ENCODE results near the gene OR9Q1. TPM values are rescaled to one million over a fixed set of nuclear protein-coding genes. Genes with fewer than 3 reads are reported as not detected.
"Not testable (repeated sequence)": the region's sequence is repeated elsewhere in the genome, so short reads cannot be mapped to it uniquely, and the experiment has no call there.

OR9Q1 gene, protein sequence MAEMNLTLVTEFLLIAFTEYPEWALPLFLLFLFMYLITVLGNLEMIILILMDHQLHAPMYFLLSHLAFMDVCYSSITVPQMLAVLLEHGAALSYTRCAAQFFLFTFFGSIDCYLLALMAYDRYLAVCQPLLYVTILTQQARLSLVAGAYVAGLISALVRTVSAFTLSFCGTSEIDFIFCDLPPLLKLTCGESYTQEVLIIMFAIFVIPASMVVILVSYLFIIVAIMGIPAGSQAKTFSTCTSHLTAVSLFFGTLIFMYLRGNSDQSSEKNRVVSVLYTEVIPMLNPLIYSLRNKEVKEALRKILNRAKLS
- not detected for total RNA-seq

DNA sequence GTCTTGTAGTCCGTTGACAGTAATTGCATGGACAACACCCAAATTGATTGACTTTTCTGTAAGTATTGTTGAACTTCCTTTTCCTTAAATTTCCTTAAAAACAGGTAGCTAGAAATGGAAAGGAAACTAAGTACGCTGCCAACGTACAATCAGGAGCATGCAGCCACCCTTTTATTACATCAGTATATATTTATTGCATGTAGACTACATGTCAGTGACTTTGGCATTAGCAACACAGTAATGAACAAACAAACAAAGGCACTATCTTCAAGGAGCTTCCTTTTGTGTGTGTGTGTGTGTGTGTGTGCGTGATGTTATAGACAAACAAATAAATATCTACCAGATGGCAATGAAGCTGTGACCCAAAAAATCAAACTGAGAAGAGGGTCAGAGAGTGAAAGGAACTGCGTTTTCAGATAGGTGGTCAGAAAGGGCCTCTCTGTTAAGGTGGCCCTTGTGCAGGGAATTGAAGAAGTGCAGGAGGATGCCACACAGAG, at the start of gene OR9Q1:
Gene OR9Q1, plus strand, starts transcription at position 447 of the 497 bp plus-strand sequence. CDS start 155,564 bp downstream, outside the sequence.
- Mint-ChIP-seq H3K9me3 (no peaks in the 10 kb centered on the region), H3K4me1 (ENCODE audit: low read depth) (no peaks in the 10 kb centered on the region), H3K27ac (no peak within 1 kb of the TSS), H3K27me3 (ENCODE audit: low read depth) (no peaks in the 10 kb centered on the region), H3K4me3 (no peak within 1 kb of the TSS), H3K36me3 (ENCODE audit: low read depth) (no peaks in the 10 kb centered on the region)
- intact Hi-C loops (cut with micrococcal nuclease): no loop called here
- CTCF ChIA-PET: no interaction called here
- no peak for DNase-seq

DNA sequence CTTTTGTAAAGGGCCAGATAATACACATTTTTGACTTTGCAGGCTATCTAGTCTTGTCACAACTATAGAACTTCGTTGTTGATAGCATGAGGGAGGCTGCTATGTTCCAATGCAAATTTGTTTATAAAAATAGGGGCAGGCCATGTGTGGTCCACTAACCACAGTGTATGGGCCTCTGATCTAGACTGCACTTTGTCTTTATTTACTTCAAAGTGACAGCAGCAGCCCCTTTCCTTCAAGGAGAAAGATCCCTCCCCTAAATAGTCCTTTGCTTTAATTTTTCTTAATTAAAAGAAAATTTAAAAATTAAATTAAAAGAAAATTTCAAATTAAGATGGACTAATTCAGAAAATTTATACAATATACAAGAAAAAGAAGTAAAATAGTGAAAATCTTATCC, 49.5 kb upstream of the OR9Q1 start:
- CTCF ChIA-PET: no interaction called here
- H3K4me1 Mint-ChIP-seq (ENCODE audit: low read depth): no peaks in the 10 kb centered on the region

DNA sequence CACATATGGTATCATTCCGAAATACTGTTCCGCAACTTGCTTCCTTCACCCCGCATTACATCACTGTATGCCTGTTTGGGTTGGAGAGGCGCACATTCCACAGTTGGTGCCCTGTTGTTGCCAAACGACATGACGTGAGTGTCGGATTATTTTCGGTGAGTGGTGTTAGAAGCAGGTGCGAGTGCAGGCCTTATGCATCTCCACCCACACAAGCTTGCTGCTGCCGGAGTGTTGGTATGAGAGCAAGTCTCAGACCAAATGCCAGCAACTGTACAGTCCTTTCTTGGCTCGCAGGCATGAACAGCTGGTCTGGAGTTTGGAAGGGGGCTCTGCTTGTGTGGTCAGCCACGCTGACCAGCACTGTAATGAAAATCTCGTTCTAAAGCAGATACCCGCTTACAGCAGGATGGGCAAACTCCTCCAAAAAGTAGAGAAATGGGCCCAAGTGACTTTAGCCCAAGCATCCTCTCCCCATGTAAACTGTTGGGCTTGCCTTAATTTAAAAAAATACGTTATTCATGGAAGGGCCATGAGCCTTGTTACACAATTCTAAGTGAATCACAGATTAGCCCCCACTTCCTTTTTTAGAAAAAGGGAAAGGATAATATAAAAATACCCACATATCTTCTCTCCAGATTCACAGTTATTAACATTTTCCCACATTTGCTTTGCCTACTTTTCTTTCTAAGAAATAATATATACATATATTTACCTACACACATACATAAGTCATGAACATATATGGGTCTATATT, 48.7 kb upstream of the OR9Q1 start:
- Mint-ChIP-seq H3K4me3 (no peak overlapping the region), H3K4me1 (ENCODE audit: low read depth) (no peaks in the 10 kb centered on the region), H3K27ac (no peak overlapping the region), H3K27me3 (ENCODE audit: low read depth) (peaks cover 14% of the 10 kb centered on the region), H3K9me3 (no peaks in the 10 kb centered on the region), H3K36me3 (ENCODE audit: low read depth) (no peaks in the 10 kb centered on the region)
- CTCF ChIA-PET: no interaction called here
- intact Hi-C loops (cut with micrococcal nuclease): no loop called here
- DNase-seq: no peak

More for the DNA sequence above, 49.5 kb upstream of the OR9Q1 start:
- Mint-ChIP-seq H3K36me3 (ENCODE audit: low read depth) (no peaks in the 10 kb centered on the region), H3K27ac (no peak overlapping the region), H3K9me3 (no peaks in the 10 kb centered on the region), H3K4me3 (no peak overlapping the region), H3K27me3 (ENCODE audit: low read depth) (peaks cover 14% of the 10 kb centered on the region)
- DNase-seq: no peak
- intact Hi-C loops (cut with micrococcal nuclease): no loop called here

DNA sequence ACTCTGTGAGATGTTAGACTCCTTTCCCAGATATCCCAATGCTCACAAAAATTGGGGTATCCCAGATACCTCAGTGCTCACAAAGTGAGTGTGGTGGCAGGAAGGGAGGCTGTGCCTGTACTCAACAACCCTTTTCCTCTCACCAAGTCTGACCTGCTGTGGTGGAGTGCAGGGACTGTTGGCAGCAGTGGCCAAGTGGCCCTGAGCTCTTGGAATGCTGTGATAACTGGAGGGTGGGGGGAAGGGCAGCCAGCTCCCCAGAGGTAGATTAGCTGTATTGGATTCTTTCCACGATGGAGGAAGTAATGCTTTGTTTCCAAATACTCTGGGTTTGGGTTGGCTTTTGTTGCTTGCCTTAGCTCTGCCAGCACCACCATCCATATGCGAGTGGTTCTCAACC, 46.0 kb upstream of the OR9Q1 start:
- H3K36me3 Mint-ChIP-seq (ENCODE audit: low read depth): no peaks in the 10 kb centered on the region
- H3K27me3 Mint-ChIP-seq (ENCODE audit: low read depth): peaks cover 17% of the 10 kb centered on the region
- DNase-seq: no peak
- no peaks in the 10 kb centered on the region for H3K9me3 Mint-ChIP-seq
- H3K4me1 Mint-ChIP-seq (ENCODE audit: low read depth): no peaks in the 10 kb centered on the region
- no peak overlapping the region for H3K27ac Mint-ChIP-seq
- H3K4me3 Mint-ChIP-seq: no peak overlapping the region
- CTCF ChIA-PET: interaction anchor here (0.7 kb wide), 1 partner anchor 56 kb away, joined by 3 read pairs; no protein-coding TSS in a partner anchor
- intact Hi-C loops (cut with micrococcal nuclease): no loop called here

DNA sequence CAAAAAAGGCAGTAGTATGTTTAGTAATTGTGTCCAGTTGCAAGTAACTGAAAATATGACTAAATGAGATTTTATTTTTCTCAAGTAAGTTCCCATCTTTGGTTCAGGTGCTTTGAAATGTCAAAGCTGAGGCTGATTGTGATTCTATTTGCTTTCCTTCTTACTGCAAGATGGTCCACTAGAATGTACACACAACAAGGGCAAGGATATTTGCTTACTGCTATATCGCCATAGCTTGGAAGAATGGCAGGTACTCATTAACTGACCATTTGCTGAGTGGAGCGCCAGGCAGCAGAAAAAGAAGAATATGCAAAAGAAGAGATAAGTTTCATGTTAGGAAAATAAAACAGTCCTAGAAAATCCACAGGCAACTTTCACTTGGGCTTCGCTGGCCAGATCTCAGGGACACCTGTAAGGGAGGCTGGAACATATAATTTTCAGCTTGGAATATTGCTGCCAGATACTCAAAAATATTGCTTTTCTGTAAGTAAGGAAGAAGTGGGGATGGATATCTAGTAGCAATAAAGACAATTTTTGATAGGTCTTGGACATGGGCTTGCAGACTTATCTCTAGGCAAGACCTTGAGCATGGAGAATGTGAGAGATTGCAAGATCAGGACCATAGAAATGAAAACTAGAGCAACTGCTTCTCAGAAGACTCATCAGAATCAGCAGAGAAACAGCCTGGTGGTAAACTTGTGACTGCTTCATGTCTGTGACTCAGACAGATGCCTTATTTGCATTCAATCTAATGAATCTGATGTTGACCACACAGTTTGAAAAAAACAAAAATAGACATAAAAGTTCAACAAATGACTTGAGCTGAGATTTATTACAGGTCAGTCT, 44.8 kb upstream of the OR9Q1 start:
- intact Hi-C loops (cut with micrococcal nuclease): no loop called here
- H3K9me3 Mint-ChIP-seq: no peaks in the 10 kb centered on the region
- H3K4me1 Mint-ChIP-seq (ENCODE audit: low read depth): no peaks in the 10 kb centered on the region
- H3K27ac Mint-ChIP-seq: no peak overlapping the region
- H3K36me3 Mint-ChIP-seq (ENCODE audit: low read depth): no peaks in the 10 kb centered on the region
- peaks cover 15% of the 10 kb centered on the region for H3K27me3 Mint-ChIP-seq (ENCODE audit: low read depth)
- no peak for DNase-seq
- H3K4me3 Mint-ChIP-seq: no peak overlapping the region
- CTCF ChIA-PET: no interaction called here

DNA sequence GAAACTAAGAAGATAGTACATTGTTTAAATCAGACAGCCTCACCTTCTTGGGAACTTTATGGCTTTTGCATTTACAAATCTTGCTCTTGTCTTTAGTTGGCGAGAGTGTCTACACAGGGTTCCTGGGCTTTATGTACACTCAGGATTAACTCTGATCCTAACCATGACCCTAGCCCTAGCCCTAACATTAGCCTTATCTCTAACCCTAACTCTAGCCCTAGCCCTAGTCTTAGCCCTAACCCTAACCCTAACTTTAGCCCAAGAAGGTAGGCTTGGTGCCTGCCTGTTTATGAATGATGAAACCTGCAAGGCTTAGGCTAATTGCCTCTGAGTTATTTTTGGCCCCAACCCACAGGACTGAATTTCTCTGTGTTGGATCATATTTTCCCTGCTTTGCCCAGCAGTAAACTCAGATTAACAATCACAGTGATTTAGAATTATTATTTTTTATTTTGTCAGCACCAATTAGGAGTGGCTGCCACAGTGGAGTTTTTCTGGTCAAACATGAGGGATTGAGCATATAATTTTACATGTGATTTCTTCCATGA, 44.1 kb upstream of the OR9Q1 start:
- Mint-ChIP-seq H3K27me3 (ENCODE audit: low read depth) (peaks cover 16% of the 10 kb centered on the region), H3K27ac (no peak overlapping the region), H3K9me3 (no peaks in the 10 kb centered on the region), H3K4me3 (no peak overlapping the region), H3K4me1 (ENCODE audit: low read depth) (no peaks in the 10 kb centered on the region), H3K36me3 (ENCODE audit: low read depth) (no peaks in the 10 kb centered on the region)
- no peak for DNase-seq
- CTCF ChIA-PET: no interaction called here
- intact Hi-C loops (cut with micrococcal nuclease): no loop called here

DNA sequence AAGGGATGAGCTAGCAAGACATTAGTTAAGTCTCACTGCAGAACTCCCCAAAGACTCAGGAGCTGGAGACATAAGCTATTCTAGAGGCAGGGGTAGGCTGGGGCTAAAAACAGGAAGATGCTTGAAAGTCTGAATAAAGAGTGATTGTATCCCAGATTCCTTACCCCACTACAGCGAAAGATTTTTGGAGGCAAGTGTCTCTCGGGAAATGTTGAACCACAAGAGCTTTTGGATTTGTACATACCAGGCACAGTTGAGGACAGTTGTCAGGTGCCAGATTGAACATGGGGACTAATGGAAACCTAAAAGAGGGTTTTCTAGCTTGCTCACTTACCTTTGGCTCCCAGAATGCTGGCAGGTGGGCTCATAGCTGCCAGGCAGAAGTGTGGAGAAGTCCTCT, 43.5 kb upstream of the OR9Q1 start:
- intact Hi-C loops (cut with micrococcal nuclease): no loop called here
- H3K4me1 Mint-ChIP-seq (ENCODE audit: low read depth): no peaks in the 10 kb centered on the region
- no peak overlapping the region for H3K4me3 Mint-ChIP-seq
- no peaks in the 10 kb centered on the region for H3K36me3 Mint-ChIP-seq (ENCODE audit: low read depth)
- H3K27me3 Mint-ChIP-seq (ENCODE audit: low read depth): peaks cover 16% of the 10 kb centered on the region
- CTCF ChIA-PET: no interaction called here
- no peaks in the 10 kb centered on the region for H3K9me3 Mint-ChIP-seq
- no peak overlapping the region for H3K27ac Mint-ChIP-seq
- DNase-seq: no peak

DNA sequence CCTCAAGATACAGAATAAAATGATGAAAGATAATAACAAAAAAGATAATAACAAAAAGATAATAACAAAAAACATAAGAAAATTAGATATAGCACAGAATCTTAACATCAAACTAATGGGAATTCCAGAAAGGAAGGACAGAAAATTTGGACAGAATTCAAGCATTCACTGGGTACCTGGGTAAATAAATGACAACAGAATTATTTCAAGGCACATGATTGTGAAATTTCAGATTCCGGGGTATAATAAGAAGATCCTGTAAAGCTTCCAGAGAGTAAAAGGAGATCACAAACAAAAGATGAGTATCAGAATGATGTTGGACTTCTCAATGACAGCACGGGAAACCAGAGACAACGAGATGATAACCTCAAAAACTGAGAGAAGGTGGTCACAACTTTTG, 42.1 kb upstream of the OR9Q1 start:
- Mint-ChIP-seq H3K9me3 (no peaks in the 10 kb centered on the region), H3K4me3 (no peak overlapping the region), H3K4me1 (ENCODE audit: low read depth) (no peaks in the 10 kb centered on the region), H3K27ac (no peak overlapping the region), H3K36me3 (ENCODE audit: low read depth) (no peaks in the 10 kb centered on the region), H3K27me3 (ENCODE audit: low read depth) (peaks cover 11% of the 10 kb centered on the region)
- intact Hi-C loops (cut with micrococcal nuclease): no loop called here
- no peak for DNase-seq
- CTCF ChIA-PET: no interaction called here

DNA sequence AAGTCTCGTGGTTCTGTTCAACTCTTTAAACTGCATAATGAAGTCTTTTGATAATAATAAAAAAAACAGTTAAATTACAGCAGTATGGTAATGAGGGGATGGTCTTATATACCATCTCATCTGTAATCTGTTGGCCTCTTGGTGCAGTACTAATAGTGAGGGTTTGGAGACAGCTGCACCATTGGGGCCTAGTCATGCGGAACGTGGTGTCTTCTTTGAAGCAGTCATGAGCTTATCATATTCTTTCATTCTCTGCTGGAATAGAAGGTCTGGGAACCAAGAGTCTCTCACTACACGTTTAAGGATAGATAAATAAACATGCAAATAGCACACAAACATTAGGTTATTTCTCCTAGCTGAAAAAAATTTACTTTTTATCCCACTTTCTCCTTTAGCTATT, 40.9 kb upstream of the OR9Q1 start:
- Mint-ChIP-seq H3K27ac (no peak overlapping the region), H3K36me3 (ENCODE audit: low read depth) (no peaks in the 10 kb centered on the region), H3K4me3 (no peak overlapping the region), H3K9me3 (peaks cover 2% of the 10 kb centered on the region), H3K27me3 (ENCODE audit: low read depth) (peaks cover 11% of the 10 kb centered on the region), H3K4me1 (ENCODE audit: low read depth) (no peaks in the 10 kb centered on the region)
- DNase-seq: no peak
- CTCF ChIA-PET: interaction anchor here (0.6 kb wide), 2 partner anchors 47 to 544 kb away, joined by 3 read pairs; no protein-coding TSS in a partner anchor
- intact Hi-C loops (cut with micrococcal nuclease): no loop called here

DNA sequence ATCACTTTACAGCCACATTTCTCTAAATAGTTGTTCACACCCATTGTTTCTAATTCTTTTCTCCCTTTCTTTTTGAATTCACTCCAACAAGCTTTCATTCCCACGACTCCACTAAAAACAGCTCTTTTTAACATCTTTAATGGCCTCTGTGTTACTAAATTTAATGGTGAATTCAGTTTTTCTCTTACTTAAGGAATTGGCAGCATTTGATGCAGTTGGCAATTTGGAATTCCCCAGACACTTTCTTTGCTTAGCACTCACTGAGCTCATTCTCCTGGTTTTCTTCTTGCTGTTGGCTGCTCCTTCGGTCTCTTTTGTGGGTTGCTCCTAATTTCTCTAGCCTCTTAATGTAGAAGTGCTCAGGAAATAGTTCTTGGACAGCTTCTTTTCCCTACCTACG, 40.5 kb upstream of the OR9Q1 start:
- no peaks in the 10 kb centered on the region for H3K36me3 Mint-ChIP-seq (ENCODE audit: low read depth)
- peaks cover 2% of the 10 kb centered on the region for H3K9me3 Mint-ChIP-seq
- H3K27ac Mint-ChIP-seq: no peak overlapping the region
- intact Hi-C loops (cut with micrococcal nuclease): no loop called here
- H3K4me3 Mint-ChIP-seq: no peak overlapping the region
- H3K4me1 Mint-ChIP-seq (ENCODE audit: low read depth): no peaks in the 10 kb centered on the region
- DNase-seq: no peak
- CTCF ChIA-PET: interaction anchor here (0.6 kb wide), 2 partner anchors 47 to 543 kb away, joined by 3 read pairs; no protein-coding TSS in a partner anchor
- H3K27me3 Mint-ChIP-seq (ENCODE audit: low read depth): peaks cover 11% of the 10 kb centered on the region

DNA sequence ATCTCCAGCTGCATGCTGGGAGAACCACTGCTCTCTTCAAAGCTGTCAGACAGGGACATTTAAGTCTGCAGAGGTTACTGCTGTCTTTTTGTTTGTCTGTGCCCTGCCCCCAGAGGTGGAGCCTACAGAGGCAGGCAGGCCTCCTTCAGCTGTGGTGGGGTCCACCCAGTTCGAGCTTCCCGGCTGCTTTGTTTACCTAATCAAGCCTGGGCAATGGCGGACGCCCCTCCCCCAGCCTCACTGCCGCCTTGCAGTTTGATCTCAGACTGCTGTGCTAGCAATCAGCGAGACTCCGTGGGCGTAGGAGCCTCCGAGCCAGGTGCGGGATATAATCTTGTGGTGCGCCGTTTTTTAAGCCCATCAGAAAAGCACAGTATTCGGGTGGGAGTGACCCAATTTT, 24.2 kb upstream of the OR9Q1 start:
- H3K4me3 Mint-ChIP-seq; intact Hi-C loops (cut with micrococcal nuclease); H3K36me3 Mint-ChIP-seq (ENCODE audit: low read depth); CTCF ChIA-PET; DNase-seq; H3K9me3 Mint-ChIP-seq; H3K4me1 Mint-ChIP-seq (ENCODE audit: low read depth); H3K27ac Mint-ChIP-seq: not testable (repeated sequence)
- H3K27me3 Mint-ChIP-seq (ENCODE audit: low read depth): peaks cover 20% of the 10 kb centered on the region

DNA sequence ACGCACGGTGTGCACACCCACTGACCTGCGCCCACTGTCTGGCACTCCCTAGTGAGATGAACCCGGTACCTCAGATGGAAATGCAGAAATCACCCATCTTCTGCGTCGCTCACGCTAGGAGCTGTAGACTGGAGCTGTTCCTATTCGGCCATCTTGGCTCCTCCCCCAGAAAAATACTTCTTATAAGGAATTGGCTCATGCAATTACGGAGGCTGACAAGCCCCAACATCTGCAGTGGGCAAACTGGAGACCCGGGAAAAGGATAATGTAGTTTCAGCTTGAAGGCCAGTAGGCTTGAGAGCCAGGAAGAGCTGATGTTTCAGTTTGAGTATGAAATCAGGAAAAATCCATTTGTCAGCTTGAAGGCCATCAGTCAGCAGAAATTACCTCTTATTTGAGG, 23.7 kb upstream of the OR9Q1 start:
- DNase-seq; H3K27ac Mint-ChIP-seq; CTCF ChIA-PET; intact Hi-C loops (cut with micrococcal nuclease); H3K4me3 Mint-ChIP-seq; H3K4me1 Mint-ChIP-seq (ENCODE audit: low read depth); H3K9me3 Mint-ChIP-seq; H3K36me3 Mint-ChIP-seq (ENCODE audit: low read depth): not testable (repeated sequence)
- peaks cover 23% of the 10 kb centered on the region for H3K27me3 Mint-ChIP-seq (ENCODE audit: low read depth)

All from activated naive CD4-positive, alpha-beta T cell treated with anti-CD3 and anti-CD28 coated beads for 36 hours (primary cell).